HG02973 (cell line): ENCODE data around the gene C19orf47.

ENCODE experiments used
- ATAC-seq: cut with Tn5 transposase; IDR thresholded peaks from one replicate; pipeline ENCODE4 v1.9.1; 2021; ENCODE audit warnings: moderate library complexity; ENCODE audit not compliant: unreplicated experiment

Gene C19orf47

DNA sequence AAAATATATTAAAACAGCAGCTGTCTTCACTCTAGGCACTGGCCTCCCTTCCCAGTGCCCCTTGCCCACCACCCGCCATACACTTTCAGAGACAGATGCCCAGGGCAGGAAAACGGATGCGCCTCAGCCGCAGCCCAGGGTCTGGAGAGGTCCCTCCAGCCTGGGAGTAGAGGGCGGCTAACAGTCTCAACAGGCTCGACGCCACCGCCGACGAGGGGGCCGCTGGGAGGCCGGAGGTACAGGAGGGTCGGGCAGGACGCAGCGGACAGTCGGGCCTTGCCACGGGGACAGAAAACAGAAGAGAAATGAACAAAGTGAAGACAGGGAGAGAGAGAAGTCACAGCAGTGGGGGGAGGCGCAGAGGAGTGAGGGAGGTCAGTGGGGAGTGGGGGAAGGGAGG lies 27.1 kb downstream of the C19orf47 start:
- no peak for ATAC-seq

DNA sequence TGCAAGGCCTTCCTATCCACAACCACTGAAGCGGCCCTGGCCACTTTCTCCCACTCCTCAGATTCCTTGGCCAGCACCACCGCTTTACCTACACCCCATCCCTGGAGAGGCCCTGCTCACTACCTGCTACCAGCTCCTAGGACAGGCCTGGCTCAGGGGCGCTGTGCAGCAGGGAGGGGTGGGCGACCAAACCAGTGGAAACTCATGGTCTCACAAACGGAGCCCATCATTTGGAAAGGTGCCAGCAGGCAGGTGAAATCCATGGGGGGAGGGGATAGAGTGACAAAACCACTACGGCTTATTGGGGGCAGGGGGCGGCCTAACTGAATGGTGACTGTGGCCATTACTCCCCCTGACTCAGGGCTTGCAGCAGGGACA lies 27.6 kb downstream of the C19orf47 start:
- ATAC-seq: no peak

DNA sequence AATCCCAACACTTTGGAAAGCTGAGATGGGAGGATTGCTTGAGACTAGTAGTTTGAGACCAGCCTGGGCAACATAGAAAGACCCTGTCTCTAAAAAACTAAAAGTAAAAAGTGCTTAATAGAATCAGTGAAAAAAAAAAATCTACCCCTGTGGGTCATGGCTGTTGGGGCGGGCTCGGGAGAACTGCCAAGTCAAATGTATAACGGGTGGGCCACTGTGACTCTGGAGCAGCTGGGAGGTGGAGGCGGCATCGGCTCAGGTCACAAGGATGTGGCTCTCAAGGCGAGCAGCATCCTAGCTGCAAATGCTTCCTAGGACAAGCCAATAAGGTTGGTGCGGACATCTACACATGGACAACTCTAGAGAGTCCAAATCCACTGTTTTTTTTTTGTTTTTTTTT lies 30.9 kb downstream of the C19orf47 start:
- no peak for ATAC-seq

DNA sequence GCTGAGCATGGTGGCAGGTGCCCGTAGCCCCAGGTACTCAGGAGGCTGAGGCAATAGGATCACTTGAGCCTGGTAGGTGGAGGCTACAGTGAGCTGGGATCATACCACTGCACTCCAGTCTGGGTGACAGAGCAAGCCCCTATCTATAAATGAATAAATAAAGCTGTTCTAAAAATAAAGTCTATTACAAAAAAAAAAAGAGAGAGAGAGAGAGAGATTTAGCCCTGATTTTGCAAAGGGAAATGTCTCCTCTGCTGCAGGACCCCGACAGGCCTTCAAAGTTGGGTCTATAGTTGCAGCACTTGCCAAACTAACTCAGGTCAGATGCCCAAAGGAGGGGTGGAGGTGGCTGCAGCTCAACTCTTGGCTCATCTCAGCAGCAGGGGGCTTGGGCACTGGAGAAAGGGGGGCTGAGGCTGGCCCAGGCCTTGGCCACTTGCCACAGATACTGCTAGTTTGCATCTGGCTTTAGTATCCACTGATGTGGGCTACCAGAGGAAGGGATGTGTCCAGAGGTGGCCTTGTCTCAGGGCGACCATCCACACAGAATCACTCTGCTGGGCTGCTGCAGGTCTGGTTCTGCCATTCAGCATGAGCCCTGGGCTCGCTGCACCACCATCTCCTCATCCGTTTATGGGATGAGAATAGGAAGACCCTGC lies 32.3 kb downstream of the C19orf47 start:
- no peak for ATAC-seq

DNA sequence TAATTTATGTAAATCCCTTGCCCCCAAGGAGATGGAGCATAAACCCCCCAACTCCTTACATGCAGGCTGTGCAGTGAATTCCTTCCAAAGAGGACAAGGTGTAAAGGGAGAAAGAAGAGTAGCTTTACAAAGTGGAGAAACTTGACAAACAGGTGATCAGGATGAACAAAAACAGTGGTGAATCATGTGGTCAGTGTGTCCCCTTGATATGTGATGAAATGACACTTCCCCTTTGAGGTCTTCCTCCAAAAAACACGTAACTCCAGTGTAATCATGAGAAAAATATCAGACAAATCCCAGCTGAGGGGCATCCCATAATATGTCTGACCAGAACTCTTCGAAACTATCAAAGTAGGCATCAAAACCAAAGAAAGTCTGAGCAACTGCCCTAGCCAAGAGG lies 33.5 kb downstream of the C19orf47 start:
- ATAC-seq: no peak

DNA sequence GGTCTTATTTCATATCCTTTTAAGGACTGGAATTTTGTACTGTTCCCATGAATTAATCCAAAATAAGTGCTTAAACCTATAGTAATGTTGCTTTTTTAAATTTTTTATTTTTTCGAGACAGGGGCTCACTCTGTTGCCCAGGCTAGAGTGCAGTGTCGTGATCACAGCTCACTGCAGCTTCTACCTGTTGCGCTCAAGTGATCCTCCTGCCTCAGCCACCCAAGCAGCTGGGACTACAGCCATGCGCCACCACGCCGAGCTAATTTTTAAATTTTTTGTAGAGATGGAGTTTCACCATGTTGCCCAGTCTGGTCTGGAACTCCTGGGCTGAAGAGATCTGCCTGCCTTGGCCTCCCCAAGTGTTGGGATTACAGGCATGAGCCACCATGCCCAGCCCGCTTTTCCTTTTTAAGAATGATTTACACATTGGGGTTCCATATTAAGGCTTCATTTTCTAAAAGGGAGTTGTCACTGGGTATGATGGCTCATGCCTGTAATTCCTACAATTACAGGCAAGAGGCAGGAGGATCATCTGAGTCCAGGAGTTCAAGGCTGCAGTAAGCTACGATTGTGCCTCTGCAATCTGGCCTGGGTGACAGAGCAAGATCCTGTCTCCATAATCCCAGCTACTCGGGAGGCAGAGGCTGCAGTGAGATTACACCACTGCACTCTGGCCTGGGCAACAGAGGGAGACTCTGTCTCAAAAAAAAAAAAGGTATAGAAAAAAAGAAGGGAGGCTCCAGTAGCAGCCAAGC lies 34.8 kb downstream of the C19orf47 start:
- no peak for ATAC-seq

DNA sequence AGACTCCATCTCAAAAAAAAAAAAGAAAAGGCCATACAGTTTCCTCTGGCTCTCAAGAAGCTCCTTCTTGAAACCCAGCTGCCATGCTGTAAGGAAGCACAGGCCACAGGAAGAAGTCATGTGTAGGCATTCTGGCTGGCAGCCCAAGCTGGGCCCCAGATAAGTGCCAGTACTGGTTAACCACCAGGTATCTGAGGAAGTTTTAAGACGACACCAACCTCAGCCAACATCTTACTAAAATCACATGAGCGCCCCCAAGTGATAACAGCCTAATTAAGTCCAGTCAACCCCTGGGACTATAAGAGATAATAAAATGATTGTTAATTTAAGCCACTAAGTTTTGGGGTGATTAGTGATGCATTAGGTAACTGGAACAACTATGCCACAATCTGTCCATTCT lies 35.7 kb downstream of the C19orf47 start:
- no peak for ATAC-seq

DNA sequence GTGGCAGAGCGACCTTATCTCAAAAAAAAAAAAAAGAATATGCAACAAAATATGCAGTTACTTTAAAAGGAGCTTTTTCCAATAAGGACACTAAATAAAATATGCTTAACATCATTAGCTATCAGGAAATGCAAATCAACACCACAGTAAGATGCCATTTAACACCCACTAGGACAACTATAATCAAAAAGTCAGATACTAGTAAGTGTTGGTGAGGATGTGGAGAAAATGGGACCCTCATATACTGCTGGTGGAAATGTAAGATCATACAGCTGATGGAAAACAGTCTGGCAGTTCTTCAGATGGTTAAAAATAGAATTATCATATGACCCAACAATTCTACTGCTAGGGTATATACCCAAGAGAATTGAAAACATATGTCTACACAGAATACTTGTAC lies 38.5 kb downstream of the C19orf47 start:
- ATAC-seq: no peak

DNA sequence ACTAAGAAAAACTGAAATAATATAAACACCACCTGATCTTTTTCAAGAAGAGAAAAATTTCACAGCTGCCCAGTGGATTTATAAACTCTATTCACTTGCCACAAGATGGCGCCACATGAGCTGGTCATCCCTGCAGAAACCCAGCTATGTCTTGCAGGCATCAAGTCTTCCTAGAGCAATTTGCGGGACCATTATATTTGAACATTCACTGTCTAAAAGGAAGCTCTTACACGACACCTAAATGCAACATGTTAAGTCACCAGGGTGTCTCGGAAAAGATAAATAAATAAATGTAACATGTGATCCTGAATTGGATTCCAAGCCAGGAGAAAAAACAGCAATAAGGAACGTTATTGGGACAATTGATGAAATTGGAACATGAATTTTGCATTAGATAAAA lies 42.8 kb downstream of the C19orf47 start:
- no peak for ATAC-seq

DNA sequence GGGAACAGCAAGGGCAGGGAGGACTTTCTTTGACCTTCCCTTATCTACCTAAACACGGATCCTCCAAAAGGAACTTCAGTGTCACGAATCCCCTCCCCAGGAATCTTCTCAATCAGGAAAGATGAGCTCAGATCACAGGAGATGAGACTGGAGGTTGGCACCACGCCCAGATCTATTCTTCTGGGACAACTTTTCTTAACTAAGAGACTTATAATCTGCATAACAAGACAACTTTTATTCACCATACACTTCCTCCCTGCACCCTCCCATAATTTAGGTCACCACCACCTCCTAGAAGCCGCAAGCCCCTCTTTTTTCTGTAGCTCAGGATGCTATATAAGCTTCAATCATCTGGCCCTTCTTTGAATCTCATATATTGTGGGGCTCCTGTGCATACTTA lies 43.9 kb downstream of the C19orf47 start:
- no peak for ATAC-seq

DNA sequence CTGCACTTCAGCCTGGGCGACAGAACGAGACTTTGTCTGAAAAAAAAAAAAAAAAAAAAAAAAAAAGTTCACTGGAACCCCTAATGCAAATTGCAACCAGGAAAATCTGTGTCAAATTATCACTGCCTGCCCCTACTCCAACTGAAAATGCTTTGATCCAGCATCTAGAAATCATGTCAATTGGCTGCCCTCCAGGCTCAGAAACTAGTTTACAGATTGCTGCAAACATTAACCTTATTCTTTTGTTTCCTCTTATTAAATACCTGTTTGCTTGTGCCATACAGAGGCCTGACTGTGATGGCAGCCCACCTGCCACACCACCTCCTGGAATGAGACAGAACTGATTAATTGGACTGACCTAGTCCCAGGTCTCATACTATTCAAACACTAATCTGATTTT lies 44.4 kb downstream of the C19orf47 start:
- ATAC-seq: no peak

DNA sequence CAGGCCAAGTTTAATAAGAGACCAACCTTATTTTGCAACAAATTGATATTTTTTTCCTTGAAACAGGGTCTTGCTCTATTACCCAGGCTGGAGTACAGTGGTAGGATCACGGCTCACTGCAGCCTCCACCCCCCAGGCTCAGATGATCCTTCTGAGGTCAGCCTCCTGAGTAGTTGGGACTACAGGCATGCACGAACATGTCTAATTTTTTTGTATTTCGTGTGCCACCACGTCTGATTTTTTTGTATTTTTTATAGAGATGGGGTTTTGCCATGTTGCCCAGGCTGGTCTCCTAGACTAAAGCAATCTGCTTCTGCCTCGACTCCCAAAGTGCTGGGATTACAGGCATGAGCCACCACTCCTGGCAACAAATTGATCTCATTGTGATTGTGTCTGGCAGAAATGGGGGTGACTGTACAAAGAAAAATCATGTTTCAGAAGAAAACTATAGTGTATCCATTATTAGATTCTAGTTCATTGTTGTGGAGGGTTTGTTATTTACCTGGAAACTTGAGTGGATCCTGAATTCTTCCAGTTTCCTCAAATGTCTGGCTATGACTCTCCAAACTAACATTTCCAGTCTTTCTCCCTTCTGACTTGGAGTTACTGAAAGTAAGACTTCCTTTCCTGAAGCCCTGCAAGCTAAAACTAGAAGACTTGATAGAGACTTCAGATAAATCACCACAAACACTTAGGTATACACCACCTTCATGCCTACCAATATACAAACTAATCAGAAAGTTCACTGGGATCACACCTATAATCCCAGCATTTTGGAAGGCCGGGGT lies 45.8 kb downstream of the C19orf47 start:
- no peak for ATAC-seq

DNA sequence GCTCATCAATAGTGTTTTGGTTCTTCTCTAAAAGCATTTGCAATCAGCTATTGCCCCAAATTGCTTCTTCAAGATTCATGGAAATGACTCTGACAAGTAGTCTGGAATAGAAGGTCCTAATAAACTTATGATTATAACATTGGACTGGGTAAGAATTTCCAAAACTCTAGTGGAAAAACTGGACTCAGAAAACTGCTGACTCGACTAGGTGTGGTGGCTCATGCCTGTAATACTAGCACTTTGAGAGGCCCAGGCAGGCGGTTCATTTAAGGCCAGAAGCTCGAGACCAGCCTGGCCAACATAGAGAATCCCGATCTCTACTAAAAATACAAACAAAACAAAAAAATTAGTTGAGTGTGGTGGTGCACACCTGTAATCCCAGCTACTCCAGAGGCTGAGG lies 47.5 kb downstream of the C19orf47 start:
- no peak for ATAC-seq

DNA sequence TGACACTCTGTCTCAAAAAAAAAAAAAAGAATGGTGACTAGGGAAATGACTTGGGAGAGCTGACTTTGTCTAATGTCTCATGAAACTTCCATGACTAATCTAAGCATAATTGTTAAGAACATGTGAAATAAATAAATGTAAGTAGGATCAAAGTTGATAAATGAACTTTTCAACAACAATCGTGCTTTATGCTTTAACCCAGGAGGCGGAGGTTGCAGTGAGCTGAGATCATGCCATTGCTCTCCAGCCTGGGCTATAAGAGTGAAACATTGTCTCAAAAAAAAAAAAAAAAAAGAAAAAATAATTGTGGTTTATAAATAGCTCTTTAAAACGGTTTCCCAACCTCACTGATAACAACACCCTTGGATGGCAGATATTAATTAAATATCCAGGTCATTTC lies 50.2 kb downstream of the C19orf47 start:
- ATAC-seq: no peak

DNA sequence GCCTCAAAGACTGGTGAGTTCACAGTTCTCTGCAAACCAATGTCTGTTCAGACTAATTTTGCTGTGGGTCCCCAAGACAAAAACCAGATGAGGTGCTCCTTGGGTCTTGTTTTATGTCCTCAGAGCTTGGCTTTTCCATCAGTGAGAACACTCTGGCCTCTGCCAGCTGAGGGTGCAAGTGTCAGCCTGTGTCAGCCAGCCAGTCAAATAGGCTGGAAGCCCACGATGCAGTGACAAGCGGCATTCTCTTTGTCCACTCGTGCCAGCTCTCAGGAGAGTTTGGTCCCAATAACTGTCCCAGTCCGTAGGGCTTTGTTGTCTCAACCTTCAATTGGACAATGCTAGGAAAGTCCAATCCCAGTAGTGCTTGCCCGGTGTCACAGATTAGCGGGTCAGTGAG lies 53.6 kb downstream of the C19orf47 start:
- ATAC-seq: no peak

DNA sequence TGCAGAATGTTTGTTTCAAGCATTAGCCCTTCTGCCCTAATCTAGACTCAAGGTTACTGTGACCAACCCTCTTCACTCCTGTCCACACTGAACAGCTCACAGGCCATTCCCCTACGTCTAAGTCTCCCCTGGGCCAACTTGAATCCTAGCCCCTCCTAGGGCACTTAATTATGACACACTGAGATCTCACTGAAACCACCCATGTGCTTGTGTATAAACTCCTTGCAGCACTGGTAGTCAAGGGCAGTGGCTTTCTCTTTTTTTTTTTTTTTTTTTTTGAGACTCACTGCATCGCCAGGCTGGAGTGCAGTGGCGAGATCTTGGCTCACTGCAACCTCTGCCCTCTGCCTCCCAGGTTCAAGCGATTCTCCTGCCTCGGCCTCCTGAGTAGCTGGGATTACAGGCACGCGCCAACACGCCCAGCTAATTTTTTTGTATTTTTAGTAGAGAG lies 61.2 kb downstream of the C19orf47 start:
- no peak for ATAC-seq

DNA sequence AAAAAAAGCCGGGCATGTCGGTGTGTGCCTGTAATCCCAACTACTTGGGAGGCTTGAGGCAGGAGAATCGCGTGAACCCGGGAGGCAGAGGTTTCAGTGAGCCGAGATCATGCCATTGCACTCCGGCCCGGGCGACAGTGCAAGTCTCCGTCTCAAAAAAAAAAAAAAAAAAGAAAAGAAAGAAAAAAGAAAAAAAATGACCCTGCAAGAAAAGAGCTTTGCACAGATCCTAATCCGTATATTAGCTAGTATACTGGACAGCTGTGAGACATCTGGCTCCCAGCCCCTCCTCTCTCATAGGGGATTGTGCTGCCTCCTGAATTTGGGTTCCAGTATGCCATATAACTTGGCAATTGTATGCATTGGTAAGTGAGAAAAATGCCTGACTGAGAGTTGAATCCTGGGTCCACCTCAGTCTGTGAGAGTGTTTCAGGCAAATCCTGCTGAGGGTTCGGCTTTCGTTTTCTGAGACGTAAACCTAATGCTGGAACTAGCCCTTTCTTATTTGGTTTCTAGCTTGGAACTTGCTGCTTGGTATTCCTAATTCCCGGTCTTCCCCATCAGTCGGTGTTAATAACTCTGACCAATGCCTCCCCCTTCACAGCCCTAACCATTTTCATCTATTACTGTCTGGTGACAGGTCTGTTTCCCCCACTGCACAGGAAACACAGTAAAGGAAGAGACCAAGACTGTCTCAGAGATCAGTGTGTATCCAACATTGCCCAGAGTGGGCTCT lies 61.8 kb downstream of the C19orf47 start:
- no peak for ATAC-seq

DNA sequence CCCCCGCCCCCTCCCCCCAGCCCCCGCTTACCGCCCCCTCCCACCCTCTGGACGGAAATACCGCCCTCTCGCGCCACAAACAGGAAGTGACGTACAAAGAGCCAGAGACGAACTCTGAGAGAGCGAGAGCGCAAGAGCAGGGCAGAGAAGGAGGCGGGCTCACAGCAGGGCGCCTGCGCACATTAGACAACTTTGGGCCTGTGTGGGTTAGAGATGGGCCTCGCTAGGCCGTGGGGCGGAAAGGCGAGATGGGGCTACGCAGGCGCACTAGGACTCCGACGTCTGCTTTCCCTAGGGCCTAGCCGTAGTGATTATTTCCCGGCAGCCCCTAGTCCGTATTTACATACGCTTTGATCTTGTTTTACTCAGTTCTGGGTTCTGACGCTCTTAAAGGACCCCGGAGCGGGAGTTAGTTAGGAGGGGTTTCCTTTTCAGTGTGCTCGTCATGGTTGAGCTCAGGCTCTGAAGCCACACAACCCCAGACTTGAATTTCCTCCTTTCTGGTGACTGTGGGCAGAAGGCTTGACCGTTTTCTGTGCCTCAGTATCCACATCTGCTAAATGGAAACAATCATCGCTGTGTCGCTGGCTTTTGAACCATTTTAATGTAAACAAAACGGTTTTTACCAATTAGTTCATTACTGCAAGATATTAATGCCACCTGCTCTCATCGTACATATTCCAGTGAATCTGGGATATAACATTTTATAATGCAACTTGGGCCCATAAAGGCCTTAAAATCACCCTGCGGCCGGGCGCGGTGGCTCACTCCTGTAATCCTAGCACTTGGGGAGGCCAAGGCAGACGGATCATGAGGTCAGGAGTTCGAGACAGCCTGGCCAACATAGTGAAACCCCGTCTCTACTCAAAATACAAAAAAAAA lies 62.6 kb downstream of the C19orf47 start:
- ATAC-seq: peak; percentile 73

DNA sequence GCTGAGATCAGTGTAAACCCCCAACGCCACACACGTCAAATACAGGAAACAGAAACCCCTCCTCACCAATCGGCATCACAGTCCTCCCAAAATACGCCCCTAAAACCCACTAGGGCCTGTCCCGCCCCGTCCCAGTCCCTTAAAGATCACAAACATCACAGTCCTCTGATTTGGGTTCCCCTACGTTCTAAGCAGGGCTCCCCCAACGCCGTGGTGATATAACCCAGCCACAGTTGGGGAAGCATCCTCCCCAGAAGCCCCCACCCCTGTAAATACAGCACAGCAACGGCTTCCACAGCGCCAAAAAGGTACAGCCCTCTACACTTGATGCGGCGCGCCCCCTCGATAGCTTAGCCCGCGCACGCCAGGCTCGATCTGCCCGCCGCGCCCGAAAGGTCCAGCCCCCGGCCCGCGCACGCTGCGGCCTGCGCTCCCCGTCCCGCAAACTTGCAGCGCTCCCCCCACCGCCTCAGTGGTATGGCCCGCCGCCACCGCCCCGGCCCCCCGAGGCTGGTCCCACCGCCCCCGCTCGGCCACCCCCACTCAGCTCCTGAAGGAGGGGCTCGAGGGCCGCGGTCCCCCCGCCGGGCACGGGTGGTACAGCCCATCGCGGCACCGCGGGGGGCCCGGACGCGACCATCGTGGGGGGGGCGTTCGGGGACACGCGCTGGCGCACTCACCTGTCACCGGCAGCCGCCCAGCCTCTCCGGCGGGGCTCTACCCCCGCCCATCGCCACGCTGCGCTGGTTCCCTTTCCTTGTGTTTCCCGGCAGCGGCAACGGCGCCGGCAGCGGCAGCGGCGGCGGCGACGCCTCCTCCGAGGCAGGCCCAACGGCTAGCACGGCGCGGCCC lies 63.5 kb downstream of the C19orf47 start, which contains the start of gene AKT2:
Gene AKT2 (minus strand): TSS at position 845 of the 852 bp plus-strand sequence. CDS start 20,078 bp downstream, outside the sequence.
- peak; percentile 14 for ATAC-seq

DNA sequence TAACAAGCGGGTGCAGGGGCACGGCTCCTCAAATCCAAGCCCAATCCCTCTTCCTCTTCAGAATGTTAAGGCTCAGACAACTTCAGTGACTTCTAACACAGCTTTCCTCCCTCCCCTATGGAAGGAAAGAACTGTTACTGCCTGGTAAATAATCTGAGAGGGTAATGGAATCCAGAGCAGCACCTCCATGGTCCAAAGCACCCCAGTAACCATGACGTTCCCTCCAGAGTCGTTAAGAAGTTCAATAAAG lies 64.0 kb downstream of the C19orf47 start:
- no peak for ATAC-seq
